HK-2 (cell line): Measurements from ENCODE around the gene FBXW5.
A peak's percentile ranks its signal among the peaks of the same experiment; 100 is the strongest.

Source experiments
- DNase-seq: peaks from one replicate; pipeline ENCODE4 v3.0.0-alpha.2; 2018; ENCODE audit not compliant: unreplicated experiment

Gene FBXW5

GRCh38 chr9:136949817-136950655, 5.5 kb upstream of the FBXW5 start:
- DNase-seq = peak; percentile 98

- DNase-seq = no peak
Measured at GRCh38 chr9:136949239-136949816, 4.8 kb upstream of the FBXW5 start.

- peak; percentile 43 for DNase-seq
Measured at GRCh38 chr9:136947955-136948510, 3.5 kb upstream of the FBXW5 start.

- DNase-seq = no peak
Measured at GRCh38 chr9:136947028-136947891, 2.7 kb upstream of the FBXW5 start.

- no peak for DNase-seq
Measured at GRCh38 chr9:136946228-136947027, 1.9 kb upstream of the FBXW5 start.

- no peak for DNase-seq
Measured at GRCh38 chr9:136945333-136946227, 1.0 kb upstream of the FBXW5 start.

- DNase-seq = peak; percentile 58
Measured at GRCh38 chr9:136944212-136944518, 373 bp downstream of the FBXW5 start.

GRCh38 chr9:136943291-136944211, 987 bp downstream of the FBXW5 start:
- DNase-seq = peak; percentile 60

GRCh38 chr9:136942881-136943230, 1.7 kb downstream of the FBXW5 start:
- DNase-seq = no peak

- no peak for DNase-seq
Measured at GRCh38 chr9:136942112-136942880, 2.2 kb downstream of the FBXW5 start.

GRCh38 chr9:136941231-136942111, 3.1 kb downstream of the FBXW5 start:
- no peak for DNase-seq

GRCh38 chr9:136940526-136941230, 3.9 kb downstream of the FBXW5 start:
- DNase-seq = no peak

- no peak for DNase-seq
Measured at GRCh38 chr9:136939996-136940525, 4.5 kb downstream of the FBXW5 start.

- DNase-seq = no peak
Measured at GRCh38 chr9:136939431-136939995, 5.0 kb downstream of the FBXW5 start.

GRCh38 chr9:136937186-136938001, 7.1 kb downstream of the FBXW5 start:
- no peak for DNase-seq
